Gastrocnemius medialis (tissue), 4 donors: Measurements from ENCODE around the gene CDH4.

Experiments
- POLR2A ChIP-seq, 2 donors: fragments of 450-650 bp; IDR thresholded peaks; one replicate each; pipeline ENCODE4 v1.6.1; 2017; ENCODE audit warnings: antibody characterized with exemption in 2 of 2, mild to moderate bottlenecking in 2 of 2, moderate library complexity in 2 of 2
- TF ChIP-seq, protein P1 (sequence below), 5 experiments: fragments of 450-650 bp in 3 of 5; fragments of 200-600 bp in 2 of 5; sonication (generic) in 2 of 5; IDR thresholded peaks in 4 of 5; conservative IDR thresholded peaks in 1 of 5; 1 replicate in 4 of 5; 2 replicates in 1 of 5; pipeline ENCODE4 v1.5.1; 2016 to 2019; ENCODE audit warnings: antibody characterized with exemption in 5 of 5, mild to moderate bottlenecking in 3 of 5, moderate library complexity in 3 of 5

GRCh38 chr20:61683721-61684120 lies 431.7 kb downstream of the CDH4 start:
- TF ChIP-seq, protein P1, sequence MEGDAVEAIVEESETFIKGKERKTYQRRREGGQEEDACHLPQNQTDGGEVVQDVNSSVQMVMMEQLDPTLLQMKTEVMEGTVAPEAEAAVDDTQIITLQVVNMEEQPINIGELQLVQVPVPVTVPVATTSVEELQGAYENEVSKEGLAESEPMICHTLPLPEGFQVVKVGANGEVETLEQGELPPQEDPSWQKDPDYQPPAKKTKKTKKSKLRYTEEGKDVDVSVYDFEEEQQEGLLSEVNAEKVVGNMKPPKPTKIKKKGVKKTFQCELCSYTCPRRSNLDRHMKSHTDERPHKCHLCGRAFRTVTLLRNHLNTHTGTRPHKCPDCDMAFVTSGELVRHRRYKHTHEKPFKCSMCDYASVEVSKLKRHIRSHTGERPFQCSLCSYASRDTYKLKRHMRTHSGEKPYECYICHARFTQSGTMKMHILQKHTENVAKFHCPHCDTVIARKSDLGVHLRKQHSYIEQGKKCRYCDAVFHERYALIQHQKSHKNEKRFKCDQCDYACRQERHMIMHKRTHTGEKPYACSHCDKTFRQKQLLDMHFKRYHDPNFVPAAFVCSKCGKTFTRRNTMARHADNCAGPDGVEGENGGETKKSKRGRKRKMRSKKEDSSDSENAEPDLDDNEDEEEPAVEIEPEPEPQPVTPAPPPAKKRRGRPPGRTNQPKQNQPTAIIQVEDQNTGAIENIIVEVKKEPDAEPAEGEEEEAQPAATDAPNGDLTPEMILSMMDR (IDR thresholded peaks at IDR 0.05 in 4 of 5, conservative IDR thresholded peaks at IDR 0.05 in 1 of 5), result no peak
- no peak for TF ChIP-seq POLR2A (IDR thresholded peaks at IDR 0.05)
